HG03196 (cell line): ENCODE measurements around the gene PLEKHA5.
"Not testable (repeated sequence)": the region's sequence is repeated elsewhere in the genome, so short reads cannot be mapped to it uniquely, and the experiment has no call there.

ENCODE experiments used
- ATAC-seq: cut with Tn5 transposase; IDR thresholded peaks from one replicate; pipeline ENCODE4 v1.9.1; 2021; ENCODE audit not compliant: unreplicated experiment

PLEKHA5 gene

GRCh38 chr12:19311165-19311564 is 181.6 kb downstream of the PLEKHA5 start:
- ATAC-seq: no peak

GRCh38 chr12:19312637-19313036 is 183.1 kb downstream of the PLEKHA5 start:
- no peak for ATAC-seq

GRCh38 chr12:19316425-19316824 is 186.9 kb downstream of the PLEKHA5 start:
- no peak for ATAC-seq

GRCh38 chr12:19322376-19322775 is 192.8 kb downstream of the PLEKHA5 start:
- no peak for ATAC-seq

GRCh38 chr12:19323805-19324204 is 194.3 kb downstream of the PLEKHA5 start:
- no peak for ATAC-seq

GRCh38 chr12:19326102-19326501 is 196.6 kb downstream of the PLEKHA5 start:
- no peak for ATAC-seq

- ATAC-seq: no peak
Measured at GRCh38 chr12:19332196-19332595, 202.7 kb downstream of the PLEKHA5 start.

GRCh38 chr12:19338405-19338804 is 208.9 kb downstream of the PLEKHA5 start:
- no peak for ATAC-seq

- not testable (repeated sequence) for ATAC-seq
Measured at GRCh38 chr12:19350850-19351249, 221.3 kb downstream of the PLEKHA5 start.

- no peak for ATAC-seq
Measured at GRCh38 chr12:19351346-19351745, 221.8 kb downstream of the PLEKHA5 start.

GRCh38 chr12:19369691-19370148 is 240.2 kb downstream of the PLEKHA5 start:
- no peak for ATAC-seq

- no peak for ATAC-seq
Measured at GRCh38 chr12:19373586-19373985, 244.1 kb downstream of the PLEKHA5 start.

- no peak for ATAC-seq
Measured at GRCh38 chr12:19375888-19376287, 246.4 kb downstream of the PLEKHA5 start.

- ATAC-seq: no peak
Measured at GRCh38 chr12:19376691-19377090, 247.2 kb downstream of the PLEKHA5 start.

- ATAC-seq: peak; percentile 97
Measured at GRCh38 chr12:19382111-19382526, 252.6 kb downstream of the PLEKHA5 start.

- ATAC-seq: no peak
Measured at GRCh38 chr12:19382563-19382962, 253.0 kb downstream of the PLEKHA5 start.

GRCh38 chr12:19387161-19387560 is 257.6 kb downstream of the PLEKHA5 start:
- no peak for ATAC-seq

GRCh38 chr12:19388131-19388549 is 258.6 kb downstream of the PLEKHA5 start:
- no peak for ATAC-seq

GRCh38 chr12:19390051-19390598 is 260.6 kb downstream of the PLEKHA5 start:
- ATAC-seq: no peak

- ATAC-seq: not testable (repeated sequence)
Measured at GRCh38 chr12:19392644-19393043, 263.1 kb downstream of the PLEKHA5 start.

GRCh38 chr12:19394385-19394784 is 264.9 kb downstream of the PLEKHA5 start:
- no peak for ATAC-seq

GRCh38 chr12:19397534-19397933 is 268.0 kb downstream of the PLEKHA5 start:
- no peak for ATAC-seq
